HepG2 (cell line): ENCODE results near the gene B4GALT5.

Source experiments
- DNMT1 ChIP-seq: sonication (generic); formaldehyde crosslinking; IDR thresholded peaks from 2 replicates; pipeline ENCODE4 v1.5.1; 2020; ENCODE audit warnings: mild to moderate bottlenecking, missing genetic modification reagents
- EZH2 ChIP-seq: conservative IDR thresholded peaks from 2 replicates; pipeline ENCODE4 v1.6.1; 2012; ENCODE audit warnings: mild to moderate bottlenecking, low read depth, low read length, moderate library complexity
- FOSL1 ChIP-seq: sonication (generic); formaldehyde crosslinking; IDR thresholded peaks from 2 replicates; pipeline ENCODE4 v1.9.0; 2021; ENCODE audit warnings: missing genetic modification reagents, borderline replicate concordance
- GABPA ChIP-seq, 2 experiments: IDR thresholded peaks; 2 replicates each; pipeline ENCODE4 v1.6.1; 2011 to 2016; ENCODE audit warnings: low read depth in 2 of 2, low read length in 1 of 2, missing biosample characterization in 1 of 2, missing genetic modification characterization in 1 of 2
- JUN ChIP-seq: sonication (generic); formaldehyde crosslinking; IDR thresholded peaks from 2 replicates; pipeline ENCODE4 v1.4.0; 2020; ENCODE audit warnings: mild to moderate bottlenecking, missing genetic modification reagents
- JUND ChIP-seq: sonication (generic); formaldehyde crosslinking; IDR thresholded peaks from 2 replicates; pipeline ENCODE4 v1.8.0; 2022; ENCODE audit warnings: mild to moderate bottlenecking, missing genetic modification reagents
- KAT2B ChIP-seq: fragments of 150-350 bp; IDR thresholded peaks from 2 replicates; pipeline ENCODE4 v1.6.1; 2014; ENCODE audit warnings: low read depth, low read length, borderline replicate concordance
- POLR2A ChIP-seq, 2 experiments: IDR thresholded peaks; 2 replicates each; pipeline ENCODE4 v1.6.1; 2011; ENCODE audit warnings: low read depth in 2 of 2, low read length in 2 of 2, mild to moderate bottlenecking in 1 of 2, moderate library complexity in 1 of 2; ENCODE audit not compliant: insufficient read depth in 1 of 2
- ZBTB21 ChIP-seq: sonication (generic); formaldehyde crosslinking; IDR thresholded peaks from 2 replicates; pipeline ENCODE4 v1.4.0; 2020; ENCODE audit warnings: missing genetic modification reagents
- ZKSCAN8 ChIP-seq: IDR thresholded peaks from 2 replicates; pipeline ENCODE4 v1.6.1; 2016; ENCODE audit warnings: borderline replicate concordance, missing genetic modification reagents, missing compliant biosample characterization
- ZNF550 ChIP-seq: sonication (generic); formaldehyde crosslinking; IDR thresholded peaks from 2 replicates; pipeline ENCODE4 v1.4.0; 2020; ENCODE audit warnings: mild to moderate bottlenecking, missing genetic modification reagents, borderline replicate concordance

DNA sequence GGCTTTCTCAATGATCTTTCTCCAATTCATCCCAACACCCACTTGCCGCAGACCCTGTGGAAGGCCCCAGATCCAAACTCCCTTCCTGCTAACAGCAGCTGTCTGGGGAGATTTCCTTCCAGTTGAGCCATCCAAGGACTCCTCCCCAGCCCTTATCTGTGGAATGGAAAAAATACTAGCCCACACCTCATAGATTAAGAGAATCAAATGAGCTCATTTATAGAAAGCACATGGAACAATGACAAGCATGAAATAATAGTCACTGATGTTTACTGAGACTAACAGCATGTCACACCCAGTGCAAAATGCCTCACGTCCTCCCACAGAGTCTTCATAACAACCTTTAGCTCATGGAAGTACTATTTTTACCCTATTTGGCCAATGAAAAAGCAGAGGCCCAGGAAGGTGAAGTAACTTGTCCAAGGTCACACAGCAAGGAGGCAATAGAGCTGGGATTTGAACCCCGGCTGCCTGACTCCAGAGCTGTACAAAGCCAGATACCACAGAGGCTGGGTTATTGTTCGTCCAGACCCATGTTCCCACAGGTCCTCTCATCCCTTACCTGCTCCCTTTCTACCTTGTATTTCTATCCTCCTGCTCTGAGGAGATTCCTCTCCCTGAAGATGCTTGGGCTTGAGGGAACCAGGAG, 122.3 kb downstream of the B4GALT5 start:
- TF ChIP-seq FOSL1 (CRISPR knock-in tag) (no peak), ZBTB21 (CRISPR knock-in tag) (no peak), EZH2 (no peak), ZNF550 (CRISPR knock-in tag) (no peak), KAT2B (no peak), ZKSCAN8 (no peak), DNMT1 (CRISPR knock-in tag) (no peak), JUN (CRISPR knock-in tag) (no peak), POLR2A (IDR thresholded peaks at IDR 0.05; ENCODE audit: insufficient read depth in 1 of 2, low read depth in 2 of 2, low read length in 2 of 2) (no peak), JUND (CRISPR knock-in tag) (no peak), GABPA (IDR thresholded peaks at IDR 0.05; ENCODE audit: low read depth, low read length) (no peak), GABPA (CRISPR knock-in tag; IDR thresholded peaks at IDR 0.05; ENCODE audit: low read depth) (no peak)
